Epithelial cell of proximal tubule (primary cell): ENCODE data around the gene MYCN. TPM values are rescaled to one million over a fixed set of nuclear protein-coding genes. Genes with fewer than 3 reads are reported as not detected.
"Not testable (repeated sequence)": the region's sequence is repeated elsewhere in the genome, so short reads cannot be mapped to it uniquely, and the experiment has no call there.

Experiments
- DNase-seq: peaks from one replicate; pipeline ENCODE4 v3.0.0-alpha.2; 2011; ENCODE audit warnings: low read depth
- H3K4me3 ChIP-seq: 2 replicates; pipeline ENCODE4 v1.5.1; 2011; ENCODE audit warnings: low read depth, mild to moderate bottlenecking, low read length
- total RNA-seq: library from RNA; depleted of rRNA; stranded (reverse); fragments of >200 nt; gene quantifications from 2 replicates; pipeline ENCODE4 v1.2.3, GENCODE V29; 2015
- TF ChIP-seq, protein P1 (sequence below): conservative IDR thresholded peaks from 2 replicates; pipeline ENCODE4 v1.5.1; 2012; ENCODE audit warnings: low read depth, mild to moderate bottlenecking, low read length

MYCN gene
- total RNA-seq, 1 donor from 2014 or later, result 3.0 TPM

GRCh38 chr2:15901095-15901807 is 39.1 kb upstream of the MYCN start:
- TF ChIP-seq, protein P1, sequence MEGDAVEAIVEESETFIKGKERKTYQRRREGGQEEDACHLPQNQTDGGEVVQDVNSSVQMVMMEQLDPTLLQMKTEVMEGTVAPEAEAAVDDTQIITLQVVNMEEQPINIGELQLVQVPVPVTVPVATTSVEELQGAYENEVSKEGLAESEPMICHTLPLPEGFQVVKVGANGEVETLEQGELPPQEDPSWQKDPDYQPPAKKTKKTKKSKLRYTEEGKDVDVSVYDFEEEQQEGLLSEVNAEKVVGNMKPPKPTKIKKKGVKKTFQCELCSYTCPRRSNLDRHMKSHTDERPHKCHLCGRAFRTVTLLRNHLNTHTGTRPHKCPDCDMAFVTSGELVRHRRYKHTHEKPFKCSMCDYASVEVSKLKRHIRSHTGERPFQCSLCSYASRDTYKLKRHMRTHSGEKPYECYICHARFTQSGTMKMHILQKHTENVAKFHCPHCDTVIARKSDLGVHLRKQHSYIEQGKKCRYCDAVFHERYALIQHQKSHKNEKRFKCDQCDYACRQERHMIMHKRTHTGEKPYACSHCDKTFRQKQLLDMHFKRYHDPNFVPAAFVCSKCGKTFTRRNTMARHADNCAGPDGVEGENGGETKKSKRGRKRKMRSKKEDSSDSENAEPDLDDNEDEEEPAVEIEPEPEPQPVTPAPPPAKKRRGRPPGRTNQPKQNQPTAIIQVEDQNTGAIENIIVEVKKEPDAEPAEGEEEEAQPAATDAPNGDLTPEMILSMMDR, result no peak
- no peak overlapping the region for H3K4me3 ChIP-seq
- DNase-seq, result no peak

DNA sequence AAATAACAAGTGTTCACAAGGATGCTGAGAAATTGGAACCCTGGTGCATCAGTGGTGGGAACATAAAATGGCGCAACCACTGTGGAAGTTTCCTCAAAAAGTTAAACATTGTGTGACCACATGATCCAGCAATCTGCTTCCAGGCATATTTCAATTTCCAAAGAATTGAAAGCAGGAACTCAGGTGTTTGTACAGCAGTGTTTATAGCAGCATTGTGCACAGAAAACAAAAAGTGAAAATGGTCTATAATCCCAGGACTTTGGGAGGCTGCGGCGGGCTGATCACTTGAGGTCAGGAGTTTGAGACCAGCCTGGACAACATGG is 38.6 kb upstream of the MYCN start:
- no peak overlapping the region for H3K4me3 ChIP-seq
- TF ChIP-seq, protein P1, result no peak
- no peak for DNase-seq

DNA sequence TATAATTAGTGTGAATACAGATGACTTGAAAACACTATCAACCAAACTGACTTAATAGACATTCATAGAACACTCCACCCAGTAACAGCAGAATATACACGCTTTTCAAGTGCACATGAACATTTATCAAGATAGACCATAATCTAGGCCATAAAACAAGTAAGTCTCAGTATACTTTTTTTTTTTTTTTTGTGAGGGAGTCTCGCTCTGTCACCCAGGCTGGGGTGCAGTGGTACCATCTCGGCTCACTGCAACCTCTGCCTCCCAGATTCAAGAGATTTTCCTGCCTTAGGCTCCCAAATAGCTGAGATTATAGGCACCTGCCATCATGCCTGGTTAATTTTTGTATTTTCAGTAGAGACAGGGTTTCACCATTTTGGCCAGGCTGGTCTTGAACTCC is 36.4 kb upstream of the MYCN start:
- not testable (repeated sequence) for H3K4me3 ChIP-seq, DNase-seq

- no peak overlapping the region for H3K4me3 ChIP-seq
- no peak for DNase-seq
- TF ChIP-seq, protein P1, result no peak
Measured at GRCh38 chr2:15905267-15905645, 35.1 kb upstream of the MYCN start.

DNA sequence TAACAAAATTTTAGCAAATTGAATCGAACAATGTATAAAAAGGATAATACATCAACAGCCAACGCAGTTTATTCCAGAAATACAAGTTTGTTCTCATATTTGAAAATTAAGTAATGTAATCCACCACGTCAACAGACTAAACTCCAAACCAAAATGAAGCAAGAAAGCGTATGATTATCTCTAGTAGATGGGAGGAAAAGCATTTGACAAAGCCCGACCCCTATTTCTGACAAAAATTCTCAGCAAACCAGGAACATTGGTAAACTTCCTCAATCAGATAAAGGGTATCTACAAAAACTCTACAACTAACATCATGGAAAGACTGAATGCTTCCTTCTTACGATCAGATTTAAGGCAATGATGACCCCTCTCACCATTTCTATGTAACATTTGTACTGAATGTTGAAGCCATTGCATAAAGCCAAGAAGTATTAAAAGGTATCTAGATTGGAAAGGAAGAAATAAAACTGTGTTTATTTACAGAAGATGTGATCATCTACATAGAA is 34.3 kb upstream of the MYCN start:
- TF ChIP-seq, protein P1, result no peak
- DNase-seq, result no peak

DNA sequence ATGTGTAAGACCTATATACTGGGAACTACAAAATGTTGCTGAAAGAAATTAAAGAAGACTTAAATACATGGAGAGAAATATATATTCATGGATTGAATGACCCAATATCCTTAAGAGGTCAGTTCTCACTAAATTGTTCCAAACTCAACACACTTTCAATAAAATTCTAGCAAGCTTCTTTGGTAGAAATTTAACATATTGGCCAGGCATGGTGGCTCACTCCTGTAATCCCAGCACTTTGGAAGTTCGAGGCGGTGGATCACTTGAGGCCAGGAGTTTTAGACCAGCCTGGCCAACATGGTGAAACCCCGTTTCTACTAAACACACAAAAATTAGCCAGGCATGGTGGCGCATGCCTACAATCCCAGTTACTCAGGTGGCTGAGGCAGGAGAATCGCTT is 33.6 kb upstream of the MYCN start:
- DNase-seq, result no peak
- H3K4me3 ChIP-seq, result no peak overlapping the region
- TF ChIP-seq, protein P1, result no peak

More for the DNA sequence above, 34.3 kb upstream of the MYCN start:
- no peak overlapping the region for H3K4me3 ChIP-seq

- DNase-seq, result no peak
- TF ChIP-seq, protein P1, result no peak
- H3K4me3 ChIP-seq, result no peak overlapping the region
Measured at GRCh38 chr2:15907461-15908324, 32.7 kb upstream of the MYCN start.
